ENCODE results near the gene MLLT6. TPM values are rescaled to one million over a fixed set of nuclear protein-coding genes. Genes with fewer than 3 reads are reported as not detected.

Gene MLLT6
- 100 to 1,000 TPM; 333 to 343 TPM for total RNA-seq

- Mint-ChIP-seq H3K4me1 (peaks cover 35% of the 10 kb centered on the region), H3K4me3 (peak within 1 kb of the TSS; percentile 96), H3K27me3 (no peaks in the 10 kb centered on the region), H3K36me3 (peaks cover 10% of the 10 kb centered on the region), H3K27ac (peak within 1 kb of the TSS; percentile 97), H3K9me3 (no peaks in the 10 kb centered on the region)
- DNase-seq (peak; percentile 80), ATAC-seq (ENCODE audit: low read depth) (peak; percentile 20)
- POLR2A ChIA-PET: interaction anchor here (0.7 to 5.2 kb wide), 13 partner anchors 9 to 164 kb away, joined by 3 to 111 read pairs (median 7); partner anchors contain the start of genes EPOP, LASP1 and RPL23
Measured at GRCh38 chr17:38704606-38705522, at the start of gene MLLT6. Gene MLLT6 (plus strand): TSS chr17:38705273. CDS start chr17:38705633, 360 bp downstream.

GRCh38 chr17:38656959-38657823, 47.9 kb upstream of the MLLT6 start:
- H3K36me3 Mint-ChIP-seq: no peaks in the 10 kb centered on the region
- H3K4me3 Mint-ChIP-seq: no peak overlapping the region
- peak overlapping the region; percentile 69 for H3K27ac Mint-ChIP-seq
- H3K4me1 Mint-ChIP-seq: peaks cover 23% of the 10 kb centered on the region
- DNase-seq (no peak), ATAC-seq (ENCODE audit: low read depth) (no peak)
- no peaks in the 10 kb centered on the region for H3K9me3 Mint-ChIP-seq
- H3K27me3 Mint-ChIP-seq: peaks cover 14% of the 10 kb centered on the region
- POLR2A ChIA-PET: no interaction called here

- H3K27me3 Mint-ChIP-seq: peaks cover 13% of the 10 kb centered on the region
- DNase-seq (no peak), ATAC-seq (ENCODE audit: low read depth) (no peak)
- H3K9me3 Mint-ChIP-seq: no peaks in the 10 kb centered on the region
- POLR2A ChIA-PET: no interaction called here
- no peaks in the 10 kb centered on the region for H3K36me3 Mint-ChIP-seq
- no peak overlapping the region for H3K4me3 Mint-ChIP-seq
- H3K4me1 Mint-ChIP-seq: peaks cover 23% of the 10 kb centered on the region
- H3K27ac Mint-ChIP-seq: peak overlapping the region; percentile 69
Measured at GRCh38 chr17:38657824-38658740, 47.0 kb upstream of the MLLT6 start.

GRCh38 chr17:38658741-38659345, 46.2 kb upstream of the MLLT6 start:
- Mint-ChIP-seq H3K27me3 (peaks cover 13% of the 10 kb centered on the region), H3K9me3 (no peaks in the 10 kb centered on the region), H3K36me3 (no peaks in the 10 kb centered on the region), H3K4me1 (peaks cover 23% of the 10 kb centered on the region), H3K4me3 (no peak overlapping the region), H3K27ac (peak overlapping the region; percentile 64)
- POLR2A ChIA-PET: no interaction called here
- ATAC-seq (ENCODE audit: low read depth) (peak; percentile 57), DNase-seq (no peak)

- no peak overlapping the region for H3K4me3 Mint-ChIP-seq
- ATAC-seq (ENCODE audit: low read depth) (no peak), DNase-seq (no peak)
- POLR2A ChIA-PET: no interaction called here
- H3K36me3 Mint-ChIP-seq: no peaks in the 10 kb centered on the region
- no peak overlapping the region for H3K27ac Mint-ChIP-seq
- peaks cover 19% of the 10 kb centered on the region for H3K4me1 Mint-ChIP-seq
- H3K27me3 Mint-ChIP-seq: peaks cover 12% of the 10 kb centered on the region
- H3K9me3 Mint-ChIP-seq: no peaks in the 10 kb centered on the region
Measured at GRCh38 chr17:38659415-38659814, 45.7 kb upstream of the MLLT6 start.

GRCh38 chr17:38660097-38661025, 44.7 kb upstream of the MLLT6 start:
- Mint-ChIP-seq H3K4me3 (no peak overlapping the region), H3K9me3 (no peaks in the 10 kb centered on the region), H3K36me3 (no peaks in the 10 kb centered on the region), H3K4me1 (peaks cover 14% of the 10 kb centered on the region), H3K27ac (no peak overlapping the region), H3K27me3 (peaks cover 9% of the 10 kb centered on the region)
- DNase-seq: no peak
- POLR2A ChIA-PET: interaction anchor here (0.7 kb wide), 1 partner anchor 265 kb away, joined by 4 read pairs; no protein-coding TSS in a partner anchor
- no peak for ATAC-seq (ENCODE audit: low read depth)

GRCh38 chr17:38663125-38663751, 41.8 kb upstream of the MLLT6 start:
- H3K4me1 Mint-ChIP-seq: peaks cover 9% of the 10 kb centered on the region
- peak; percentile 61 for DNase-seq
- no peak overlapping the region for H3K27ac Mint-ChIP-seq
- H3K27me3 Mint-ChIP-seq: peaks cover 16% of the 10 kb centered on the region
- no peaks in the 10 kb centered on the region for H3K9me3 Mint-ChIP-seq
- no peak overlapping the region for H3K4me3 Mint-ChIP-seq
- H3K36me3 Mint-ChIP-seq: no peaks in the 10 kb centered on the region
- POLR2A ChIA-PET: interaction anchor here (0.8 kb wide), 1 partner anchor 73 kb away, joined by 3 read pairs; no protein-coding TSS in a partner anchor
- ATAC-seq (ENCODE audit: low read depth): peak; percentile 68

- H3K27ac Mint-ChIP-seq: no peak overlapping the region
Measured at GRCh38 chr17:38663964-38664644, 41.0 kb upstream of the MLLT6 start.

GRCh38 chr17:38667099-38667786, 37.8 kb upstream of the MLLT6 start:
- Mint-ChIP-seq H3K27ac (no peak overlapping the region), H3K27me3 (peaks cover 49% of the 10 kb centered on the region), H3K36me3 (peaks cover 2% of the 10 kb centered on the region), H3K4me1 (peaks cover 9% of the 10 kb centered on the region), H3K9me3 (no peaks in the 10 kb centered on the region), H3K4me3 (no peak overlapping the region)
- POLR2A ChIA-PET: interaction anchor here (0.8 to 2.1 kb wide), 3 partner anchors 108 to 112 kb away, joined by 5 to 8 read pairs (median 7); no protein-coding TSS in a partner anchor
- DNase-seq: peak; percentile 55
- no peak for ATAC-seq (ENCODE audit: low read depth)

More at GRCh38 chr17:38663964-38664644, 41.0 kb upstream of the MLLT6 start:
- POLR2A ChIA-PET: no interaction called here
- H3K27me3 Mint-ChIP-seq: peaks cover 25% of the 10 kb centered on the region
- no peak overlapping the region for H3K4me3 Mint-ChIP-seq
- no peaks in the 10 kb centered on the region for H3K36me3 Mint-ChIP-seq
- ATAC-seq (ENCODE audit: low read depth) (no peak), DNase-seq (no peak)
- no peaks in the 10 kb centered on the region for H3K9me3 Mint-ChIP-seq
- peaks cover 2% of the 10 kb centered on the region for H3K4me1 Mint-ChIP-seq

GRCh38 chr17:38667787-38668122, 37.3 kb upstream of the MLLT6 start:
- POLR2A ChIA-PET: interaction anchor here (0.8 to 2.1 kb wide), 3 partner anchors 108 to 112 kb away, joined by 5 to 8 read pairs (median 7); no protein-coding TSS in a partner anchor
- H3K4me1 Mint-ChIP-seq: peaks cover 12% of the 10 kb centered on the region
- H3K27ac Mint-ChIP-seq: no peak overlapping the region
- H3K4me3 Mint-ChIP-seq: no peak overlapping the region
- no peaks in the 10 kb centered on the region for H3K9me3 Mint-ChIP-seq
- peaks cover 2% of the 10 kb centered on the region for H3K36me3 Mint-ChIP-seq
- DNase-seq: no peak
- no peak for ATAC-seq (ENCODE audit: low read depth)
- peaks cover 52% of the 10 kb centered on the region for H3K27me3 Mint-ChIP-seq

Measured in activated naive CD8-positive, alpha-beta T cell treated with anti-CD3 and anti-CD28 coated beads, Interleukin-2, amount 10 ng/mL, durations not matched to agents 7 days and 5 days (primary cell).